ENCODE measurements around the gene BCAT1.

The BCAT1 gene

DNA sequence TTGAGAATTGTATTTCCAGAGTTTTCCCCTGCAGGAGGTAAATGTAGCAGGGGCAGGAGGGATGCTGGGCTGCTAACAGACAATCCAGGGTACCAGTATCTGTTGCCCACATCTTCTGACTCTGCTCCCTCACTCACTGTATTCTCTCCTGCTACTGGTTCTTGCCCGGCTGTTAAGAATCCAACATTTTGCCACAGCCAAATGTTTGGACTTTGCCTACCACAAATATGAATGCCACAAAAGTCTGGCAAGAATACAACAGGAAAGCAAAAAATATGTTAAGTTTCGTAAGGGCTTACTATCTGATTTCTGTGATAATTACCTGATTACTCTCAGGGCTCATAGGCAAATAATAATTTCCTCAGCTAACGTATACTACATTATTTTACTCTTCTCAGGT, 160.0 kb downstream of the BCAT1 start:
- no peak overlapping the region for H2BK120ac ChIP-seq (ENCODE audit: low read depth, low read length)
- H3K9me3 ChIP-seq (replicated peaks in 1 of 2; ENCODE audit: control insufficient read depth in 2 of 2, insufficient read depth in 1 of 2, low read depth in 1 of 2, low read length in 2 of 2) = no peaks in the 10 kb centered on the region
- WGBS, 2 donors (ENCODE audit: extremely low coverage in 2 of 2, insufficient read length in 2 of 2, insufficient replicate concordance in 1 of 2) = no CpG with 5 or more reads among the region's 3 CpGs
- no peaks in the 10 kb centered on the region for H3K36me3 ChIP-seq (replicated peaks in 1 of 2; ENCODE audit: control insufficient read depth in 2 of 2, insufficient read depth in 2 of 2, low read length in 2 of 2)
- no peak for DNase-seq (ENCODE audit: low spot score)
- no peak overlapping the region for H3K18ac ChIP-seq (ENCODE audit: low read length)
- H3K4me1 ChIP-seq (ENCODE audit: control insufficient read depth in 2 of 2, insufficient read depth in 1 of 2, low read depth in 1 of 2, low read length in 2 of 2) = no peaks in the 10 kb centered on the region
- no peak overlapping the region for H3K9ac ChIP-seq (ENCODE audit: low read depth, low read length, poor library complexity)
- H2BK15ac ChIP-seq (ENCODE audit: low read length) = no peak overlapping the region
- H3K4me2 ChIP-seq (ENCODE audit: insufficient read depth, low read length, poor library complexity, severe bottlenecking) = no peak overlapping the region
- H3K27ac ChIP-seq (replicated peaks; ENCODE audit: low read length) = no peak overlapping the region
- no peak overlapping the region for H2AK5ac ChIP-seq (ENCODE audit: low read depth, low read length)
- H4K8ac ChIP-seq (ENCODE audit: low read depth, low read length) = no peak overlapping the region
- H2BK12ac ChIP-seq (ENCODE audit: low read length) = no peak overlapping the region
- H3K14ac ChIP-seq (ENCODE audit: low read length) = no peak overlapping the region
- H3K4ac ChIP-seq (ENCODE audit: low read length) = no peak overlapping the region
- no peak overlapping the region for H2AFZ ChIP-seq (ENCODE audit: low read length)
- no peak overlapping the region for H3K23ac ChIP-seq (ENCODE audit: low read depth, low read length, poor library complexity)
- H2BK5ac ChIP-seq (ENCODE audit: low read length) = no peak overlapping the region
- H4K91ac ChIP-seq (ENCODE audit: low read depth, low read length, poor library complexity) = no peak overlapping the region
- H3K79me1 ChIP-seq (ENCODE audit: low read depth, low read length) = peaks cover 1% of the 10 kb centered on the region
- no peaks in the 10 kb centered on the region for H3K27me3 ChIP-seq (ENCODE audit: control insufficient read depth in 3 of 3, insufficient read depth in 3 of 3, low read depth in 1 of 3, low read length in 3 of 3)
- H3K4me3 ChIP-seq (ENCODE audit: low read length in 2 of 2) = no peak overlapping the region

DNA sequence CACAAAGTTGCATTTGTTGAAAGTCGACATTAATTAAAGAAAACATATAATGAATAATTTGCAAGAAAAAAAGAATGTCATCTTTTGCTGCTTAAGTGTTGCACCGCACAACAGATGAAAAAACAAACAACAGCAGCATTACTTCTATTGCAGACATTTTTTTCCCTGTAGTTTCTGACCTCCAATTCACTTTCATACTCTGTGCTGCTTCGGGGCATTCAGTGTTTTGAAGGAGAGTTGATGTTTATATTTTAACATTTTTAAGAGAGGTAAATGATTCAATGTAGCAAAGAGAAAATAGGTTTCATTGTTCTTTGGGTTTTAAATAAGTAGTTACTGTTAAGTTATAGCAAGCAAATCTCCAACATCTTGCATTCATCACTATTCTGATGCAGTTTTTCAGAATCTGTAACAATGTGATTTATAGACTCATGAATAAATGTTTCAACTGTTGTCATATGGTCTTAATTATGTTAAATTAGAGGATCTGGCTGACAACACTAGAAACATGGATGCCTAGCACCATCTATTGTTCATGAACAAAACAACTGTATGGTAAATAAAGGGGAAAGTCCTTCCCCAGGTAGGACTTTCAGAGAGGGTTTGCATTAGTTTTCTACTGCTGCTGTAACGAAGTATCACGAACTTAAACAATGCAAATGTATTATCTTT, 168.1 kb downstream of the BCAT1 start:
- no peak overlapping the region for H3K14ac ChIP-seq (ENCODE audit: low read length)
- no peak overlapping the region for H2BK120ac ChIP-seq (ENCODE audit: low read depth, low read length)
- H3K9ac ChIP-seq (ENCODE audit: low read depth, low read length, poor library complexity) = no peak overlapping the region
- no peak overlapping the region for H2AK5ac ChIP-seq (ENCODE audit: low read depth, low read length)
- no peaks in the 10 kb centered on the region for H3K79me1 ChIP-seq (ENCODE audit: low read depth, low read length)
- no peak overlapping the region for H2AFZ ChIP-seq (ENCODE audit: low read length)
- H3K4ac ChIP-seq (ENCODE audit: low read length) = no peak overlapping the region
- no peak overlapping the region for H3K27ac ChIP-seq (replicated peaks; ENCODE audit: low read length)
- no peak overlapping the region for H3K4me3 ChIP-seq (ENCODE audit: low read length in 2 of 2)
- no peak overlapping the region for H2BK5ac ChIP-seq (ENCODE audit: low read length)
- no CpG with 5 or more reads among the region's 5 CpGs for WGBS, 2 donors (ENCODE audit: extremely low coverage in 2 of 2, insufficient read length in 2 of 2, insufficient replicate concordance in 1 of 2)
- peaks cover 2 to 4% of the 10 kb centered on the region in 2 donors for H3K4me1 ChIP-seq (ENCODE audit: control insufficient read depth in 2 of 2, insufficient read depth in 1 of 2, low read depth in 1 of 2, low read length in 2 of 2)
- no peaks in the 10 kb centered on the region for H3K36me3 ChIP-seq (replicated peaks in 1 of 2; ENCODE audit: control insufficient read depth in 2 of 2, insufficient read depth in 2 of 2, low read length in 2 of 2)
- no peak overlapping the region for H3K4me2 ChIP-seq (ENCODE audit: insufficient read depth, low read length, poor library complexity, severe bottlenecking)
- no peak overlapping the region for H4K91ac ChIP-seq (ENCODE audit: low read depth, low read length, poor library complexity)
- no peak overlapping the region for H4K8ac ChIP-seq (ENCODE audit: low read depth, low read length)
- no peak overlapping the region for H2BK12ac ChIP-seq (ENCODE audit: low read length)
- H2BK15ac ChIP-seq (ENCODE audit: low read length) = no peak overlapping the region
- no peak for DNase-seq (ENCODE audit: low spot score)
- H3K9me3 ChIP-seq (replicated peaks in 1 of 2; ENCODE audit: control insufficient read depth in 2 of 2, insufficient read depth in 1 of 2, low read depth in 1 of 2, low read length in 2 of 2) = peaks cover 0 to 6% of the 10 kb centered on the region in 2 donors
- no peak overlapping the region for H3K18ac ChIP-seq (ENCODE audit: low read length)
- H3K23ac ChIP-seq (ENCODE audit: low read depth, low read length, poor library complexity) = no peak overlapping the region
- H3K27me3 ChIP-seq (ENCODE audit: control insufficient read depth in 3 of 3, insufficient read depth in 3 of 3, low read depth in 1 of 3, low read length in 3 of 3) = no peaks in the 10 kb centered on the region

DNA sequence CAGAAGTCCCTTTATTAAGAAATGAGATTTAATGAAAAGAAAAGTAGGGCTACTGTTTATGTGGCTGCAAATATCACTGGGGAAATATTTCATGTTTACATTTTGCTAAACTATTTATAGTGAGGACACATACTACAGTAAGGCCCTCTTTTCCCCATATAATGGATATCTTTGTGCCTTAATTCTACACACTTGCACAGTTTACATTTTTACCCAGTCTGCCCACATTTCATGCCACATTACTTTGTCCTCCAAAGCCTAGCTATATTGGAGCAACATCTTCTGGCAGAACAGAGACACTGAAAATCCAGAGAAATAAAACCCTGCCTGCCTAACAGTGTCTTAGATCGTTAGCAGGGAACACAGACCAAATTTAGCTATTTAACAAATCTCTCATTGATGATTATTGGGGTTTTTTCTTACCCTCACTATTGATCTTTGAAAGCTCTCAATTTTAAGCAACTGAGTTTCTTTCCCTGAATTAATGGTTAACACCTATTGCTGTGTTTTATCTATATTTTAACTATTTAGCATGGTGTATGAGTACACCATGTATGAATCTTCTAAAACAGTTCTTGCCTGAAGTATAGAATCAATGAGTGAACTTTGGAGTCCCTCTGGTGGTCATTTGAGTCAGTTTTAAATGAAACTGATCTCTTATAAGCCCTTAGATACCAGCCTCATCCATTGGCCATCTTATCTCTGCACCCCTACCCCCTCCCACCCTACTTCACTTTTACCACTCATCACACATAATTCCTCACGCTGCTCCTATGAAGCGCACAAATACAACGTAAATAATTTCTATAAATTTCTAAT, 170.2 kb downstream of the BCAT1 start:
- H3K4me3 ChIP-seq (ENCODE audit: low read length in 2 of 2) = no peak overlapping the region
- H3K27me3 ChIP-seq (ENCODE audit: control insufficient read depth in 3 of 3, insufficient read depth in 3 of 3, low read depth in 1 of 3, low read length in 3 of 3) = no peaks in the 10 kb centered on the region
- no peak overlapping the region for H3K14ac ChIP-seq (ENCODE audit: low read length)
- H3K4me1 ChIP-seq (ENCODE audit: control insufficient read depth in 2 of 2, insufficient read depth in 1 of 2, low read depth in 1 of 2, low read length in 2 of 2) = peaks cover 2 to 10% of the 10 kb centered on the region in 2 donors
- H2BK120ac ChIP-seq (ENCODE audit: low read depth, low read length) = no peak overlapping the region
- no peak overlapping the region for H3K9ac ChIP-seq (ENCODE audit: low read depth, low read length, poor library complexity)
- peak; percentile 45 for DNase-seq (ENCODE audit: low spot score)
- H2AK5ac ChIP-seq (ENCODE audit: low read depth, low read length) = no peak overlapping the region
- H3K18ac ChIP-seq (ENCODE audit: low read length) = no peak overlapping the region
- H3K79me1 ChIP-seq (ENCODE audit: low read depth, low read length) = no peaks in the 10 kb centered on the region
- H4K91ac ChIP-seq (ENCODE audit: low read depth, low read length, poor library complexity) = no peak overlapping the region
- WGBS, 2 donors (ENCODE audit: extremely low coverage in 2 of 2, insufficient read length in 2 of 2, insufficient replicate concordance in 1 of 2) = 88% methylated on average over 3 of the region's 4 CpGs; no CpG with 5 or more reads in 1 of the 2 donors
- no peak overlapping the region for H3K4me2 ChIP-seq (ENCODE audit: insufficient read depth, low read length, poor library complexity, severe bottlenecking)
- H2AFZ ChIP-seq (ENCODE audit: low read length) = peak overlapping the region; percentile 21
- H3K9me3 ChIP-seq (replicated peaks in 1 of 2; ENCODE audit: control insufficient read depth in 2 of 2, insufficient read depth in 1 of 2, low read depth in 1 of 2, low read length in 2 of 2) = peaks cover 0 to 10% of the 10 kb centered on the region in 2 donors
- H4K8ac ChIP-seq (ENCODE audit: low read depth, low read length) = no peak overlapping the region
- no peak overlapping the region for H2BK15ac ChIP-seq (ENCODE audit: low read length)
- H3K27ac ChIP-seq (replicated peaks; ENCODE audit: low read length) = no peak overlapping the region
- no peak overlapping the region for H2BK12ac ChIP-seq (ENCODE audit: low read length)
- no peak overlapping the region for H3K23ac ChIP-seq (ENCODE audit: low read depth, low read length, poor library complexity)
- H3K4ac ChIP-seq (ENCODE audit: low read length) = no peak overlapping the region
- H3K36me3 ChIP-seq (replicated peaks in 1 of 2; ENCODE audit: control insufficient read depth in 2 of 2, insufficient read depth in 2 of 2, low read length in 2 of 2) = no peaks in the 10 kb centered on the region
- no peak overlapping the region for H2BK5ac ChIP-seq (ENCODE audit: low read length)

DNA sequence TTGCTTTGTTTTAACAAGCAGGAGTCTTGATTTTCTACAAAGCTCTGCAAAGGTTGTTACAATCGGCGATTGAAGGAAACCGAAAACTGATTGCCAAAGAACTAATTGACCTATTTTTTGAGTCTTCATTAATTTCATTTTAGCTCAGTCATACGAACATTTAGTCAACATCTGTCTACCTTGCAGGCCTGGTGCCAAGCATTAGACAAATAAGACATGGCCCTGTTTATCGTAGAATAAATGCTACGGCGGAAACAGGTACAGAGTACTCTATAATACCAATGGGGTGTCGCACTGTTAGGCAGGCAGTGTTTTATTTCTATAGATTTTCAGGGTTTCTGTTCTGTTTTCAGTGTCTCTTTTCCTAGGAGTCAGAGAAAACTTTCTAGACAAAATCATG, 171.5 kb downstream of the BCAT1 start:
- Histone ChIP-seq H3K27me3 (ENCODE audit: control insufficient read depth in 3 of 3, insufficient read depth in 3 of 3, low read depth in 1 of 3, low read length in 3 of 3) (no peaks in the 10 kb centered on the region), H2AK5ac (ENCODE audit: low read depth, low read length) (no peak overlapping the region), H2AFZ (ENCODE audit: low read length) (peak overlapping the region; percentile 2), H3K18ac (ENCODE audit: low read length) (no peak overlapping the region), H3K4me2 (ENCODE audit: insufficient read depth, low read length, poor library complexity, severe bottlenecking) (no peak overlapping the region), H3K36me3 (replicated peaks in 1 of 2; ENCODE audit: control insufficient read depth in 2 of 2, insufficient read depth in 2 of 2, low read length in 2 of 2) (no peaks in the 10 kb centered on the region), H3K4me3 (ENCODE audit: low read length in 2 of 2) (no peak overlapping the region), H3K4me1 (ENCODE audit: control insufficient read depth in 2 of 2, insufficient read depth in 1 of 2, low read depth in 1 of 2, low read length in 2 of 2) (peaks cover 2 to 10% of the 10 kb centered on the region in 2 donors), H3K23ac (ENCODE audit: low read depth, low read length, poor library complexity) (no peak overlapping the region), H4K8ac (ENCODE audit: low read depth, low read length) (no peak overlapping the region), H2BK120ac (ENCODE audit: low read depth, low read length) (no peak overlapping the region), H4K91ac (ENCODE audit: low read depth, low read length, poor library complexity) (no peak overlapping the region), H3K27ac (replicated peaks; ENCODE audit: low read length) (peak overlapping the region; percentile 69), H2BK15ac (ENCODE audit: low read length) (no peak overlapping the region), H3K14ac (ENCODE audit: low read length) (no peak overlapping the region), H2BK5ac (ENCODE audit: low read length) (no peak overlapping the region), H3K9me3 (replicated peaks in 1 of 2; ENCODE audit: control insufficient read depth in 2 of 2, insufficient read depth in 1 of 2, low read depth in 1 of 2, low read length in 2 of 2) (peaks cover 0 to 10% of the 10 kb centered on the region in 2 donors), H3K4ac (ENCODE audit: low read length) (no peak overlapping the region), H2BK12ac (ENCODE audit: low read length) (no peak overlapping the region), H3K9ac (ENCODE audit: low read depth, low read length, poor library complexity) (no peak overlapping the region), H3K79me1 (ENCODE audit: low read depth, low read length) (no peaks in the 10 kb centered on the region)
- WGBS, 2 donors (ENCODE audit: extremely low coverage in 2 of 2, insufficient read length in 2 of 2, insufficient replicate concordance in 1 of 2) = no CpG with 5 or more reads among the region's 8 CpGs
- DNase-seq (ENCODE audit: low spot score) = no peak

Measured in neuronal stem cell (in vitro differentiated cells).